ENCODE results near the gene IPO5. TPM values are rescaled to one million over a fixed set of nuclear protein-coding genes. Genes with fewer than 3 reads are reported as not detected.
"Not testable (repeated sequence)": the region's sequence is repeated elsewhere in the genome, so short reads cannot be mapped to it uniquely, and the experiment has no call there.

IPO5 gene
- total and polyA plus RNA-seq, 7 donors, result 13.4 to 147 (median 106) TPM

DNA sequence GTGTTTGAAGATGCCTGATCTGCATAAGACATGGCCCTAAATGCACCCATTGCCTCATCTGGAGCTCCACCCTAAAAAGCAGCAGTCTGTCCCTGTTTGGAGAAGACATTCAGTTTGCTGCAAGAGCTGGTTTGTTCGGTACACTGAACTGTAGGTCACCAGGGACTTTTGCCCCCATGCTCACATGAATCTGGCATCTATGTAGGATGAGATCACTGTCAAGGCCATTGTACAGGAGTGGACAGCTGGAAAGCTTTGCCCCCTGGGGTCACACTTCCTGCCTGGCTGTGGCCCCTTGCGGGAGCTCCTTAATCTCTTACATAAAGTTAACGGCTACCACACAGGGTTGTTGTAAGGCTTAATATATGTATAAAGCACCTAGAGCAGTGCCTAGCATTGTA, 73.0 kb downstream of the IPO5 start:
- H3K36me3 ChIP-seq, result peaks cover 0 to 18% (median 2%) of the 10 kb centered on the region in 4 donors
- no peak overlapping the region for H3K4me3 ChIP-seq
- WGBS, 2 donors, result 72 to 79% methylated on average over 3 of the region's 3 CpGs
- no peak overlapping the region for H3K27ac ChIP-seq
- no peaks in the 10 kb centered on the region for H3K9me3 ChIP-seq
- intact Hi-C loops (cut with DNase I), result no loop called here
- DNase-seq, result no peak
- TF ChIP-seq POLR2AphosphoS5 (IDR thresholded peaks at IDR 0.05), result no peak
- TF ChIP-seq POLR2A (IDR thresholded peaks at IDR 0.05), result no peak
- TF ChIP-seq EP300 (IDR thresholded peaks at IDR 0.05), result no peak
- TF ChIP-seq, protein P1, sequence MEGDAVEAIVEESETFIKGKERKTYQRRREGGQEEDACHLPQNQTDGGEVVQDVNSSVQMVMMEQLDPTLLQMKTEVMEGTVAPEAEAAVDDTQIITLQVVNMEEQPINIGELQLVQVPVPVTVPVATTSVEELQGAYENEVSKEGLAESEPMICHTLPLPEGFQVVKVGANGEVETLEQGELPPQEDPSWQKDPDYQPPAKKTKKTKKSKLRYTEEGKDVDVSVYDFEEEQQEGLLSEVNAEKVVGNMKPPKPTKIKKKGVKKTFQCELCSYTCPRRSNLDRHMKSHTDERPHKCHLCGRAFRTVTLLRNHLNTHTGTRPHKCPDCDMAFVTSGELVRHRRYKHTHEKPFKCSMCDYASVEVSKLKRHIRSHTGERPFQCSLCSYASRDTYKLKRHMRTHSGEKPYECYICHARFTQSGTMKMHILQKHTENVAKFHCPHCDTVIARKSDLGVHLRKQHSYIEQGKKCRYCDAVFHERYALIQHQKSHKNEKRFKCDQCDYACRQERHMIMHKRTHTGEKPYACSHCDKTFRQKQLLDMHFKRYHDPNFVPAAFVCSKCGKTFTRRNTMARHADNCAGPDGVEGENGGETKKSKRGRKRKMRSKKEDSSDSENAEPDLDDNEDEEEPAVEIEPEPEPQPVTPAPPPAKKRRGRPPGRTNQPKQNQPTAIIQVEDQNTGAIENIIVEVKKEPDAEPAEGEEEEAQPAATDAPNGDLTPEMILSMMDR (IDR thresholded peaks at IDR 0.05), result no peak
- peaks cover 0 to 12% (median 3%) of the 10 kb centered on the region in 4 donors for H3K4me1 ChIP-seq
- H3K27me3 ChIP-seq, result no peaks in the 10 kb centered on the region

DNA sequence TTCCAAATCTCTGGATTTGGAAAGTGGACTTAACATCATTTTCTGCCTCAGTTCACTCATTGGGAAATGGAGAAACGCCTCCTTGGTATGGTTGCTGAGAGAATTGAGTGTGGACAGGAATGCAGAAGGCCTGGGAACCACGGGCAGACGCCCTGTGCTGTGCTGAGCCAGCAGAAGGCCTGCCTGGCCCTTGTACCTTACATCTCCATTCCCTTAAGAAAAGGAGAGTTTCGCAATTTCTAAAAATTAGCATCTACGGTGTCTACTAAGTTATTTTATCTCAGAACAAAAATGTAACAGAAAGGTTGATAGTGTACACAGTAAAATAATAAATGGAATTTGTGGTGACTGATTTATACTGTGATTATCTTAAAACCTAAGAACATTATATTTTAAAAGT, 78.7 kb downstream of the IPO5 start:
- intact Hi-C loops (cut with DNase I), result loop anchor here (10.0 kb wide), 1 partner anchor 363 kb away; no protein-coding TSS in a partner anchor
- peaks cover 0 to 6% (median 3%) of the 10 kb centered on the region in 4 donors for H3K4me1 ChIP-seq
- WGBS, 2 donors, result 92% methylated on average over 5 of the region's 5 CpGs
- H3K9me3 ChIP-seq, result no peaks in the 10 kb centered on the region
- H3K27ac ChIP-seq, result no peak overlapping the region
- DNase-seq, result no peak
- H3K4me3 ChIP-seq, result no peak overlapping the region
- H3K27me3 ChIP-seq, result no peaks in the 10 kb centered on the region
- TF ChIP-seq POLR2AphosphoS5 (IDR thresholded peaks at IDR 0.05) (no peak), POLR2A (IDR thresholded peaks at IDR 0.05) (no peak), EP300 (IDR thresholded peaks at IDR 0.05) (no peak)
- TF ChIP-seq, protein P1 (IDR thresholded peaks at IDR 0.05), result no peak
- no peaks in the 10 kb centered on the region for H3K36me3 ChIP-seq

DNA sequence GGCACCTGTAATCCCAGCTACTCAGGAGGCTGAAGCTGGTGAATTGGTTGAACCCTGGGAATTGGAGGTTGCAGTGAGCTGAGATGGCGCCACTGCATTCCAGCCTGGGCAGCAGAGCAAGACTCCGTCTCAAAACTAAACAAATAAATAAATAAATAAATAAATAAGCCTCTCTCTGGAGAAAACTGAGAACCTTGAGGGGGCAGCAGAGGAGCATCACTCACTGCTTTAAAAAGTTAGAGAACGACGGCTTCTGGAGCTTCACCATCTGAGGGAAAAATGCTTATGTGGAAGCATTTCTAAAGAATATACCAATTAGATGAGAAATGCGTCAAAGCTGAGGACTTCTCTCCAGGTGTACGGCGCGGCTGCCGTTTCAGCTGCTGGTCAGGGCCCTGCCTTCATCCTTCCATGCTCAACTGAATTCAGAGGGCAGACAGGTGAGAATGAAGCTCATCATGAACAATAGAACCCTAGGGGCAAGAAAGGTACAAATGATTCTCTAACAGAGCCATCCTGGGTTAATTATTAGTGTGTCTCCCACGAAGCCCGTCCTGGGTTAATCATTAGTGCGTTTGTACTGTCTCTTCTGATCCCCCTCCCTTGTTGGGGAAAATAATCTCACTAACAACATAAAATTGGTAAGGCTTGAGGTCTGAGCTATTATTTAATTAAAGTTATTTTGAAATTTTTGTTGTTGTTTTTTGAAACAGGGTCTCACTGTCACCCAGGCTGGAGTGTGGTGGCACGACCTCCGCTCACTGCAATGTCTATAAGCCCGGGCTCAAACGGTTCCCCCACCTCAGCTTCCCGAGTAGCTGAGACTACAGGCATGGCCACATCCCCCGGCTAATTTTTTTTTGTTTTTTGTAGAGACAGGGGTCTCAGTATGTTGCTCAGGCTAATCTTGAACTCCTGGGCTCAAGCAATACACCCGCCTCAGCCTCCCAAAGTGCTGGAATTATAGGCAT, 80.1 kb downstream of the IPO5 start:
- H3K27ac ChIP-seq, result no peak overlapping the region
- TF ChIP-seq EP300 (IDR thresholded peaks at IDR 0.05) (no peak), POLR2AphosphoS5 (IDR thresholded peaks at IDR 0.05) (no peak), POLR2A (IDR thresholded peaks at IDR 0.05) (no peak)
- TF ChIP-seq, protein P1 (IDR thresholded peaks at IDR 0.05), result no peak
- peaks cover 0 to 6% (median 3%) of the 10 kb centered on the region in 4 donors for H3K4me1 ChIP-seq
- intact Hi-C loops (cut with DNase I), result loop anchor here (10.0 kb wide), 1 partner anchor 361 kb away; no protein-coding TSS in a partner anchor
- H3K36me3 ChIP-seq, result no peaks in the 10 kb centered on the region
- H3K4me3 ChIP-seq, result no peak overlapping the region
- WGBS, 2 donors, result 37 to 65% methylated on average over 19 of the region's 19 CpGs
- DNase-seq, result no peak
- no peaks in the 10 kb centered on the region for H3K9me3 ChIP-seq
- H3K27me3 ChIP-seq, result no peaks in the 10 kb centered on the region

DNA sequence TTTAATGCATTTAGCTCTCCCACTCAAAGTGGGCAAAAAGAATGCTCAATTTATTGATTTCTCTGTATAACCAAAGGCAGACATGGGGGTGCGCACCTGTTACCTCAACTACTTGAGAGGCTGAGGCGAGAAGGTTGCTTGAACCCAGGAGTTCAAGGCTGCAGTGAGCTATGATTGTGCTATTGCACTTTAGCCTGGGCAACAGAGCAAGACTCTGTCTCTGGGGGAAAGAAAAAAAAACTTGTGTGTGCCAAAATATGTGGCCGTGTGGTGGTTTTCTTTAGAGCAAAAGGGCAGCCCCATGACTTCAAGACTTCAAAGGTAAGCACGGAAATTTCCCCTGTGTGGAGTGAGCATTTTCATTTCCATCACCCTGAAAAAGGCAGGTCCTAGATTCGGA, 81.9 kb downstream of the IPO5 start:
- H3K27me3 ChIP-seq, result no peaks in the 10 kb centered on the region
- WGBS, 2 donors, result 81 to 90% methylated on average over 5 of the region's 5 CpGs

DNA sequence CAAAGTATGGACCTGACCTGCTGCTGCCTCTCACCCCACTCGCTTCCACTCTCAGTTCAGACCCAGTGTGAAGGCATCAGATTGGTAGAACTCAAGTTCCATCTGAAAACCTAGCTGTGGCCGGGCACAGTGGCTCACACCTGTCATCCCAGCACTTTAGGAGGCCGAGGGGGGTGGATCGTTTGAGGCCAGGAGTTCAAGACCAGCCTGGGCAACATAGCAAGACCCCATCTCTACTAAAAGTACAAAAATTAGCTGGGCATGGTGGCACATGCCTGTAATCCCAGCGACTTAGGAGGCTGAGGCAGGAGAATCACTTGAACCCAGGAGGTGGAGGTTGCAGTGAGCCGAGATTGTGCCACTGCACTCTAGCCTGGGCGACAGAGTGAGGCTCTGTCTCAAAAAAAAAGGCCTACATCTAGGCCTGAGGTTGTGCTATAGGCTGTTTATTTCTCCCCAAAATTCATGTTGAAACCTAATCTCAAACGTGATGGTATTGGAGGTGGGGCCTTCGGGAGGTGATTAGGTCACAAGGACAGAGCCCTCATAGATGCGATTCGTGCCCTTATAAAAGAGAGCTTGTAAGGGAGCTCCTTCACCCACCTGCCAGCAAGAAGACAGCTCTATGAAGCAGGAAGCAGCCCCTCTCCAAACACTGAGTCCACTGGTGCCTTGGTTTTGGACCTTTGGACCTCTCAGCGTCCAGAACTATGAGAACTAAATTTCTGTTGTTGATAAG, 83.3 kb downstream of the IPO5 start:
- not testable (repeated sequence) for H3K4me3 ChIP-seq, H3K36me3 ChIP-seq, DNase-seq, H3K4me1 ChIP-seq, H3K9me3 ChIP-seq, H3K27me3 ChIP-seq, H3K27ac ChIP-seq
- intact Hi-C loops (cut with DNase I), result loop anchor here (10.0 kb wide), 1 partner anchor 358 kb away; no protein-coding TSS in a partner anchor
- whole genome bisulfite sequencing, 2 donors, result 87 to 89% methylated on average over 12 of the region's 12 CpGs

More for the DNA sequence above, 81.9 kb downstream of the IPO5 start:
- no peak for TF ChIP-seq POLR2AphosphoS5 (IDR thresholded peaks at IDR 0.05)
- TF ChIP-seq POLR2A (IDR thresholded peaks at IDR 0.05), result no peak
- TF ChIP-seq, protein P1 (IDR thresholded peaks at IDR 0.05), result no peak
- no peak for TF ChIP-seq EP300 (IDR thresholded peaks at IDR 0.05)
- no peak overlapping the region for H3K27ac ChIP-seq
- intact Hi-C loops (cut with DNase I), result loop anchor here (10.0 kb wide), 1 partner anchor 359 kb away; no protein-coding TSS in a partner anchor
- no peaks in the 10 kb centered on the region for H3K36me3 ChIP-seq
- no peak overlapping the region for H3K4me3 ChIP-seq
- H3K4me1 ChIP-seq, result peaks cover 0 to 6% (median 3%) of the 10 kb centered on the region in 4 donors
- H3K9me3 ChIP-seq, result no peaks in the 10 kb centered on the region
- DNase-seq, result no peak

All from sigmoid colon (tissue), 7 donors.